HepG2 (cell line): ENCODE measurements around the gene IGFBP6. TPM values are rescaled to one million over a fixed set of nuclear protein-coding genes. Genes with fewer than 3 reads are reported as not detected.
A peak's percentile ranks its signal among the peaks of the same experiment; 100 is the strongest.

Source experiments
- BCL3 ChIP-seq: sonication (generic); formaldehyde crosslinking; IDR thresholded peaks from 2 replicates; pipeline ENCODE4 v1.5.1; 2020; ENCODE audit warnings: mild to moderate bottlenecking, missing genetic modification reagents, moderate library complexity
- CBFB ChIP-seq: sonication (generic); formaldehyde crosslinking; IDR thresholded peaks from 2 replicates; pipeline ENCODE4 v1.4.0; 2020; ENCODE audit warnings: missing genetic modification reagents
- CHD4 ChIP-seq: fragments of 200-600 bp; sonication (generic); IDR thresholded peaks from 2 replicates; pipeline ENCODE4 v1.7.0; 2017; ENCODE audit warnings: mild to moderate bottlenecking, low read length, borderline replicate concordance
- GABPA ChIP-seq, 2 experiments: IDR thresholded peaks; 2 replicates each; pipeline ENCODE4 v1.6.1; 2011 to 2016; ENCODE audit warnings: low read depth in 2 of 2, low read length in 1 of 2, missing biosample characterization in 1 of 2, missing genetic modification characterization in 1 of 2
- HMGA1 ChIP-seq: sonication (generic); formaldehyde crosslinking; conservative IDR thresholded peaks from 2 replicates; pipeline ENCODE4 v1.4.0; 2020; ENCODE audit warnings: missing genetic modification reagents
- ISX ChIP-seq: sonication (generic); formaldehyde crosslinking; conservative IDR thresholded peaks from 2 replicates; pipeline ENCODE4 v1.5.0; 2020; ENCODE audit warnings: missing genetic modification reagents
- KDM4B ChIP-seq: sonication (generic); formaldehyde crosslinking; IDR thresholded peaks from 2 replicates; pipeline ENCODE4 v1.4.0; 2020; ENCODE audit warnings: missing genetic modification reagents
- KLF15 ChIP-seq: sonication (generic); formaldehyde crosslinking; IDR thresholded peaks from 2 replicates; pipeline ENCODE4 v1.8.1; 2023; ENCODE audit warnings: borderline replicate concordance, mild to moderate bottlenecking, inconsistent platforms, missing genetic modification reagents, mixed read lengths
- PLSCR1 ChIP-seq: sonication (generic); formaldehyde crosslinking; IDR thresholded peaks from 2 replicates; pipeline ENCODE4 v1.5.0; 2020; ENCODE audit warnings: missing genetic modification reagents, mild to moderate bottlenecking, borderline replicate concordance
- SP1 ChIP-seq, 2 experiments: fragments of 450-650 bp in 1 of 2; sonication (generic) in 1 of 2; formaldehyde crosslinking in 1 of 2; IDR thresholded peaks; 2 replicates each; pipeline versions ENCODE4 v1.4.0 to v1.6.1; 2016 to 2020; ENCODE audit warnings: missing genetic modification reagents in 1 of 2
- TARDBP ChIP-seq: sonication (generic); formaldehyde crosslinking; IDR thresholded peaks from 2 replicates; pipeline ENCODE4 v1.8.0; 2022; ENCODE audit warnings: mild to moderate bottlenecking, missing genetic modification reagents
- TBX2 ChIP-seq: sonication (generic); formaldehyde crosslinking; IDR thresholded peaks from 2 replicates; pipeline ENCODE4 v1.5.0; 2020; ENCODE audit warnings: missing genetic modification reagents, mild to moderate bottlenecking, borderline replicate concordance
- THAP7 ChIP-seq: sonication (generic); formaldehyde crosslinking; IDR thresholded peaks from 2 replicates; pipeline ENCODE4 v1.8.1; 2023; ENCODE audit warnings: mild to moderate bottlenecking, missing genetic modification reagents
- TRIM24 ChIP-seq: sonication (generic); formaldehyde crosslinking; IDR thresholded peaks from 2 replicates; pipeline ENCODE4 v1.8.0; 2022; ENCODE audit warnings: mild to moderate bottlenecking, missing genetic modification reagents
- ZBTB38 ChIP-seq: sonication (generic); formaldehyde crosslinking; IDR thresholded peaks from 2 replicates; pipeline ENCODE4 v1.5.1; 2020; ENCODE audit warnings: mild to moderate bottlenecking, missing genetic modification reagents
- ZBTB8A ChIP-seq: sonication (generic); formaldehyde crosslinking; IDR thresholded peaks from 2 replicates; pipeline ENCODE4 v1.4.0; 2020; ENCODE audit warnings: mild to moderate bottlenecking, low read depth, missing genetic modification reagents, borderline replicate concordance
- ZFP41 ChIP-seq: sonication (generic); formaldehyde crosslinking; IDR thresholded peaks from 2 replicates; pipeline ENCODE4 v1.4.0; 2020; ENCODE audit warnings: mild to moderate bottlenecking, missing genetic modification reagents, borderline replicate concordance
- ZFP90 ChIP-seq: sonication (generic); formaldehyde crosslinking; IDR thresholded peaks from 2 replicates; pipeline ENCODE4 v1.8.0; 2022; ENCODE audit warnings: missing genetic modification reagents, mild to moderate bottlenecking, inconsistent platforms, borderline replicate concordance
- ZNF264 ChIP-seq: sonication (generic); formaldehyde crosslinking; IDR thresholded peaks from 2 replicates; pipeline ENCODE4 v1.4.0; 2020; ENCODE audit warnings: missing genetic modification reagents
- ZNF513 ChIP-seq: sonication (generic); formaldehyde crosslinking; conservative IDR thresholded peaks from 2 replicates; pipeline ENCODE4 v1.5.0; 2020; ENCODE audit warnings: missing genetic modification reagents
- ZNF644 ChIP-seq: IDR thresholded peaks from 2 replicates; pipeline ENCODE4 v1.6.1; 2016; ENCODE audit warnings: low read depth
- ZNF710 ChIP-seq: sonication (generic); formaldehyde crosslinking; IDR thresholded peaks from 2 replicates; pipeline ENCODE4 v1.5.0; 2020; ENCODE audit warnings: mild to moderate bottlenecking, missing genetic modification reagents, borderline replicate concordance
- ZNF878 ChIP-seq: sonication (generic); formaldehyde crosslinking; IDR thresholded peaks from 2 replicates; pipeline ENCODE4 v1.8.1; 2023; ENCODE audit warnings: mild to moderate bottlenecking, missing genetic modification reagents, moderate library complexity
- polyA plus RNA-seq, 8 experiments: library from polyadenylated mRNA; depleted of rRNA in 3 of 8; stranded (reverse) in 7 of 8; unstranded in 1 of 8; fragments of >200 nt; fragmentation: Illumina TruSeq in 4 of 8; extraction: Trizol in 4 of 8; gene quantifications; 2 replicates each; pipeline versions ENCODE4 v1.2.1 to v1.2.3, GENCODE V29; 2011 to 2016; ENCODE audit warnings: low read depth in 4 of 8, missing spikeins in 1 of 8, mixed read lengths in 1 of 8; ENCODE audit not compliant: insufficient read depth in 1 of 8
- total RNA-seq, 5 experiments: library from RNA; depleted of rRNA; stranded (reverse); fragments of >200 nt; fragmentation: Illumina TruSeq; extraction: Trizol; gene quantifications; 2 replicates each; pipeline ENCODE4 v1.2.3, GENCODE V29; 2016; ENCODE audit warnings: low read depth in 1 of 5

IGFBP6 gene
- total and polyA plus RNA-seq, 2 of the 13 experiments (the other 11 are each of a cell fraction or from before 2014, with no cell fraction given), result 3.9 to 25.2 TPM

GRCh38 chr12:53049571-53050318 lies 47.7 kb upstream of the IGFBP6 start, which contains the start of gene TNS2 (continued):
- TF ChIP-seq ISX (CRISPR knock-in tag) (no peak), ZFP90 (no peak; the same call in 1 of the 2 replicates), CHD4 (no peak), KLF15 (CRISPR knock-in tag) (no peak), ZNF264 (no peak), CBFB (CRISPR knock-in tag) (no peak), SP1 (IDR thresholded peaks at IDR 0.05) (no peak), SP1 (CRISPR knock-in tag; IDR thresholded peaks at IDR 0.05) (no peak; the same call in 1 of the 2 replicates), ZNF878 (CRISPR knock-in tag) (peak; percentile 58; the same call in 1 of the 2 replicates), HMGA1 (no peak), BCL3 (CRISPR knock-in tag) (no peak; the same call in 1 of the 2 replicates), ZBTB38 (CRISPR knock-in tag) (no peak), PLSCR1 (CRISPR knock-in tag) (no peak), ZNF710 (CRISPR knock-in tag) (peak; percentile 59; the same call in 1 of the 2 replicates), THAP7 (CRISPR knock-in tag) (no peak), ZFP41 (no peak), TRIM24 (CRISPR knock-in tag) (no peak), ZNF513 (CRISPR knock-in tag) (no peak), TARDBP (CRISPR knock-in tag) (peak; percentile 33; the same call in 1 of the 2 replicates), ZNF644 (CRISPR knock-in tag) (no peak), GABPA (IDR thresholded peaks at IDR 0.05; ENCODE audit: low read depth, low read length) (no peak), GABPA (CRISPR knock-in tag; IDR thresholded peaks at IDR 0.05; ENCODE audit: low read depth) (peak; percentile 73; the same call in 1 of the 2 replicates), ZBTB8A (CRISPR knock-in tag) (no peak), TBX2 (CRISPR knock-in tag) (peak; percentile 73; the same call in 1 of the 2 replicates), KDM4B (no peak)
